Neutrophil (primary cell): ENCODE data around the gene TRPM5.

Experiments
- H3K27ac ChIP-seq: fragments of 200-600 bp; sonication (generic); 2 replicates; pipeline ENCODE4 v1.5.1; 2016; ENCODE audit warnings: mild to moderate bottlenecking, moderate library complexity
- H3K27me3 ChIP-seq: fragments of 200-600 bp; sonication (generic); 2 replicates; pipeline ENCODE4 v1.6.0; 2016; ENCODE audit warnings: mild to moderate bottlenecking
- H3K36me3 ChIP-seq: fragments of 200-600 bp; sonication (generic); 2 replicates; pipeline ENCODE4 v1.5.1; 2017
- H3K4me1 ChIP-seq, 2 experiments: fragments of 200-600 bp in 1 of 2; sonication (generic) in 1 of 2; 1 replicate in 1 of 2; 2 replicates in 1 of 2; pipeline versions ENCODE4 v1.5.1 to v1.6.1; 2013 to 2016; ENCODE audit warnings: low read depth in 1 of 2, low read length in 1 of 2, mild to moderate bottlenecking in 1 of 2, moderate library complexity in 1 of 2; ENCODE audit not compliant: control insufficient read depth in 1 of 2, insufficient read depth in 1 of 2
- H3K4me3 ChIP-seq, 2 experiments: fragments of 200-600 bp in 1 of 2; sonication (generic) in 1 of 2; 1 replicate in 1 of 2; 2 replicates in 1 of 2; pipeline ENCODE4 v1.5.1; 2013 to 2016; ENCODE audit warnings: low read depth in 1 of 2, low read length in 1 of 2, mild to moderate bottlenecking in 1 of 2, moderate library complexity in 1 of 2
- H3K9me3 ChIP-seq: fragments of 200-600 bp; sonication (generic); 2 replicates; pipeline ENCODE4 v1.5.1; 2016
- CTCF ChIP-seq: fragments of 200-600 bp; sonication (generic); IDR thresholded peaks from 2 replicates; pipeline ENCODE4 v1.5.1; 2016; ENCODE audit warnings: antibody characterized with exemption

The TRPM5 gene

GRCh38 chr11:2447951-2448650 is 3.8 kb upstream of the TRPM5 start:
- Histone ChIP-seq H3K27me3 (peaks cover 26% of the 10 kb centered on the region), H3K4me1 (peaks cover 42 to 43% of the 10 kb centered on the region in 2 experiments), H3K27ac (peak overlapping the region; percentile 93), H3K9me3 (no peaks in the 10 kb centered on the region), H3K36me3 (peaks cover 6% of the 10 kb centered on the region), H3K4me3 (peak overlapping the region; percentile 84 to 86)
- no peak for TF ChIP-seq CTCF

GRCh38 chr11:2447253-2447950 is 3.1 kb upstream of the TRPM5 start:
- H3K36me3 ChIP-seq = peaks cover 6% of the 10 kb centered on the region
- H3K27me3 ChIP-seq = peaks cover 32% of the 10 kb centered on the region
- no peak for TF ChIP-seq CTCF
- peaks cover 42 to 43% of the 10 kb centered on the region in 2 experiments for H3K4me1 ChIP-seq
- H3K9me3 ChIP-seq = no peaks in the 10 kb centered on the region
- H3K4me3 ChIP-seq = peak overlapping the region; percentile 84 to 86
- peak overlapping the region; percentile 93 for H3K27ac ChIP-seq

- H3K4me1 ChIP-seq = peaks cover 42 to 43% of the 10 kb centered on the region in 2 experiments
- H3K27ac ChIP-seq = peak overlapping the region; percentile 93
- H3K4me3 ChIP-seq = peak overlapping the region; percentile 84 to 86
- no peaks in the 10 kb centered on the region for H3K9me3 ChIP-seq
- peaks cover 33% of the 10 kb centered on the region for H3K27me3 ChIP-seq
- peaks cover 6% of the 10 kb centered on the region for H3K36me3 ChIP-seq
- no peak for TF ChIP-seq CTCF
These were observed 2.4 kb upstream of the TRPM5 start for GRCh38 chr11:2446590-2447252.

GRCh38 chr11:2445746-2446551 is 1.6 kb upstream of the TRPM5 start:
- Histone ChIP-seq H3K27me3 (peaks cover 41% of the 10 kb centered on the region), H3K27ac (peak overlapping the region; percentile 93), H3K4me1 (peaks cover 42 to 43% of the 10 kb centered on the region in 2 experiments), H3K9me3 (no peaks in the 10 kb centered on the region), H3K4me3 (peak overlapping the region; percentile 84 to 86), H3K36me3 (peaks cover 6% of the 10 kb centered on the region)
- TF ChIP-seq CTCF = no peak
